Fibroblast of mammary gland (primary cell): ENCODE data around the gene CGB5.
"Not testable (repeated sequence)": the region's sequence is repeated elsewhere in the genome, so short reads cannot be mapped to it uniquely, and the experiment has no call there.

Experiments
- DNase-seq: peaks from one replicate; pipeline ENCODE4 v3.0.0-alpha.2; 2010; ENCODE audit warnings: low read depth
- H3K4me3 ChIP-seq: 2 replicates; pipeline ENCODE4 v1.5.1; 2011; ENCODE audit warnings: low read depth, mild to moderate bottlenecking, low read length, moderate library complexity; ENCODE audit not compliant: control insufficient read depth
- TF ChIP-seq, protein P1 (sequence below): conservative IDR thresholded peaks from 2 replicates; pipeline ENCODE4 v1.5.1; 2011; ENCODE audit warnings: low read depth, low read length, inconsistent platforms; ENCODE audit not compliant: control insufficient read depth, insufficient read depth

CGB5 gene

GRCh38 chr19:49022116-49022515, 21.5 kb upstream of the CGB5 start:
- TF ChIP-seq, protein P1, sequence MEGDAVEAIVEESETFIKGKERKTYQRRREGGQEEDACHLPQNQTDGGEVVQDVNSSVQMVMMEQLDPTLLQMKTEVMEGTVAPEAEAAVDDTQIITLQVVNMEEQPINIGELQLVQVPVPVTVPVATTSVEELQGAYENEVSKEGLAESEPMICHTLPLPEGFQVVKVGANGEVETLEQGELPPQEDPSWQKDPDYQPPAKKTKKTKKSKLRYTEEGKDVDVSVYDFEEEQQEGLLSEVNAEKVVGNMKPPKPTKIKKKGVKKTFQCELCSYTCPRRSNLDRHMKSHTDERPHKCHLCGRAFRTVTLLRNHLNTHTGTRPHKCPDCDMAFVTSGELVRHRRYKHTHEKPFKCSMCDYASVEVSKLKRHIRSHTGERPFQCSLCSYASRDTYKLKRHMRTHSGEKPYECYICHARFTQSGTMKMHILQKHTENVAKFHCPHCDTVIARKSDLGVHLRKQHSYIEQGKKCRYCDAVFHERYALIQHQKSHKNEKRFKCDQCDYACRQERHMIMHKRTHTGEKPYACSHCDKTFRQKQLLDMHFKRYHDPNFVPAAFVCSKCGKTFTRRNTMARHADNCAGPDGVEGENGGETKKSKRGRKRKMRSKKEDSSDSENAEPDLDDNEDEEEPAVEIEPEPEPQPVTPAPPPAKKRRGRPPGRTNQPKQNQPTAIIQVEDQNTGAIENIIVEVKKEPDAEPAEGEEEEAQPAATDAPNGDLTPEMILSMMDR, result no peak
- H3K4me3 ChIP-seq, result no peak overlapping the region
- no peak for DNase-seq

- H3K4me3 ChIP-seq, DNase-seq: not testable (repeated sequence)
Measured at GRCh38 chr19:49024233-49024632, 19.4 kb upstream of the CGB5 start, which contains the start of gene CGB3. TSS of gene CGB3 (minus strand) at chr19:49024333. CDS start at chr19:49023971, 362 bp downstream.

DNA sequence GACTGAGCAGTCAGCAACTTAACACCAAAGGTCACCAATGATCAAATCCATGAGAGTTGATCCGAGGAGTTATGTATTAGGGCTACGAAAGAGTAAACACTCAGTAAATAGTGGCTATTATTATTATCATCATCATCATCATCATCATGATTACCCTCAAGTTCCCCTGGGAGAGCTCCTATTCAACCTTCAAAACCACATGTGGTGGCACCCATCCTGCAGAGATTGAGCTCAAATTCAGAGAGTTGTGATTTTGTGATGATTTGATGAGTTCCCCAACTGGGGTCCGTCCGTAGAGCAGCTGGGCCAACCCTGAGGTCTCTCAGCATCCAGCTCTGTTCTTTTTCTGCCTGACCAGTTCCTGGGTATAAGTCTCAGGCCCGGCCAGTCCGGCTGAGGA, 18.6 kb upstream of the CGB5 start:
- not testable (repeated sequence) for DNase-seq, H3K4me3 ChIP-seq

DNA sequence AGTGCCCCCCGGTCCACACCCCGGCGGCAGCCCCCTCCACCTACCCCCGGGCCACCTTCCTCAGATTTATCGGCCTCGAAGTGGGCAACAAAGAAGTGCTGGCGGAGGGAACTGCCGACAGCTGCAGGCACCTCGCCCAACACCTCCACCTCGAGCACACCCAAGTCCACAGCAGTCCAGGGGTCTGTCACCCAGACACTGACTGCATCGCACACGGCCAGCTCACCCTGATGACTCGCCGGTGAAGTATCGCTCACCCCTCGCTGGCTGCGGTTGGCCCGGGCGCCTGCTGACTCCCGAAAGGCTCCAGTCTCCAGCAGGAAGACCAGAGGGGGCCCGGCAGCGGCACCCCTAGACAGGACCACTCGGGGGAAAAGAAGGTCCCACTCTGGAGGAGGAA, 18.0 kb upstream of the CGB5 start:
- DNase-seq, H3K4me3 ChIP-seq: not testable (repeated sequence)

DNA sequence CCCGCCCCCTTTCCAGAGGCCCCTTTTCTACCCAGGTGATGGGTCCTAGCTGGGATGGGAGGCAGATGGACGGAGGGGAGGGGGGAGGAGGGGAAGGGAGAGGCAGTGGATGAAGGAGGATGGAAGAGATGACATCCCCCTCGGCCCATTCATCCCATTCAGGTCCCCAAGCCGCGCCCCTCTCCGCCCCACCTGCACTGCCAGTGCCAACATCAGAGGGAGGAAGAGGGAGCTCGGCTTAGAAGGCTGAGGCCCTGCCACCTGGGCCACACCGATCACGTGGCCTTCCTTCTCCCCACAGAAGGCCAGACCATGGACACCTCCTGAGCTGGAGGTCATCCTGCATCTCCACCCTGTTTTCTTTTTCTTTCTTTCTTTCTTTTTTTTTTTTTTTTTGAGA, 15.0 kb upstream of the CGB5 start:
- DNase-seq, H3K4me3 ChIP-seq: not testable (repeated sequence)

DNA sequence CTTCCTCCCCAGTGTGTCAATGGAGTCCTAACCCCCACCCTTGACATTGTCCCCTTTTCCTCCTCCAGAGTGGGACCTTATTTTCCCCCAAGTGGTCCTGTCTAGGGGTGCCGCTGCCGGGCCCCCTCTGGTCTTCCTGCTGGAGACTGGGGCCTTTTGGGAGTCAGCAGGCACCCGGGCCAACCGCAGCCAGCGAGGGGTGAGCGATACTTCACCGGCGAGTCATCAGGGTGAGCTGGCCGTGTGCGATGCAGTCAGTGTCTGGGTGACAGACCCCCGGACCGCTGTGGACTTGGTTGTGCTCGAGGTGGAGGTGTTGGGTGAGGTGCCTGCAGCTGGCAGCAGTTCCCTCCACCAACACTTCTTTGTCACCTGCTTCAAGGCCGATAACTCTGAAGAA, 13.9 kb upstream of the CGB5 start:
- H3K4me3 ChIP-seq, result not testable (repeated sequence)

GRCh38 chr19:49030323-49030722, 13.3 kb upstream of the CGB5 start:
- DNase-seq, H3K4me3 ChIP-seq: not testable (repeated sequence)

More for the DNA sequence above, 13.9 kb upstream of the CGB5 start:
- DNase-seq, result peak; percentile 23

GRCh38 chr19:49031642-49032301, 11.9 kb upstream of the CGB5 start, which contains the start of gene CGB2:
TSS of gene CGB2 (plus strand) at chr19:49031890. CDS start at chr19:49032096, 206 bp downstream.
- DNase-seq, result peak; percentile 37
- TF ChIP-seq, protein P1, result peak; percentile 25
- not testable (repeated sequence) for H3K4me3 ChIP-seq

- TF ChIP-seq, protein P1, result peak; percentile 38
- H3K4me3 ChIP-seq, DNase-seq: not testable (repeated sequence)
Measured at GRCh38 chr19:49036815-49037214, 6.8 kb upstream of the CGB5 start, which contains the start of gene CGB1. TSS of gene CGB1 (minus strand) at chr19:49036895. CDS start at chr19:49036711, 184 bp downstream.

- not testable (repeated sequence) for H3K4me3 ChIP-seq, DNase-seq
Measured at GRCh38 chr19:49038111-49038510, 5.5 kb upstream of the CGB5 start.

GRCh38 chr19:49038557-49039276, 4.9 kb upstream of the CGB5 start:
- not testable (repeated sequence) for H3K4me3 ChIP-seq
- DNase-seq, result peak; percentile 78

- DNase-seq, H3K4me3 ChIP-seq: not testable (repeated sequence)
Measured at GRCh38 chr19:49039736-49040135, 3.9 kb upstream of the CGB5 start.
